ENCODE data around the gene WTIP. TPM values are rescaled to one million over a fixed set of nuclear protein-coding genes. Genes with fewer than 3 reads are reported as not detected.
A peak's percentile ranks its signal among the peaks of the same experiment; 100 is the strongest.
"Not testable (repeated sequence)": the region's sequence is repeated elsewhere in the genome, so short reads cannot be mapped to it uniquely, and the experiment has no call there.

Gene WTIP
- total and polyA plus RNA-seq, 2 donors: 2.5 to 3.6 TPM

GRCh38 chr19:34475026-34475974 is 6.3 kb upstream of the WTIP start:
- Histone ChIP-seq H3K9me3 (ENCODE audit: control insufficient read depth in 2 of 2, insufficient read depth in 1 of 2, low read length in 1 of 2) (no peaks in the 10 kb centered on the region), H3K4me1 (ENCODE audit: control insufficient read depth in 2 of 2, insufficient read depth in 2 of 2, low read length in 2 of 2) (no peaks in the 10 kb centered on the region), H3K27ac (ENCODE audit: low read depth in 1 of 2, low read length in 1 of 2) (no peak overlapping the region), H3K4me3 (ENCODE audit: low read length in 2 of 2) (no peak overlapping the region), H3K27me3 (ENCODE audit: control insufficient read depth in 2 of 2, insufficient read depth in 1 of 2, low read length in 1 of 2) (peaks cover 9 to 16% of the 10 kb centered on the region in 2 donors), H3K36me3 (ENCODE audit: control insufficient read depth in 2 of 2, insufficient read depth in 2 of 2, low read length in 1 of 2) (peaks cover 25 to 30% of the 10 kb centered on the region in 2 donors)
- whole genome bisulfite sequencing: 92% methylated on average over 9 of the region's 9 CpGs
- DNase-seq (ENCODE audit: low read depth in 6 of 9, low spot score in 9 of 9): no peak

GRCh38 chr19:34475975-34476594 is 5.5 kb upstream of the WTIP start:
- H3K27ac ChIP-seq (ENCODE audit: low read depth in 1 of 2, low read length in 1 of 2): no peak overlapping the region
- 97% methylated on average over 5 of the region's 5 CpGs for WGBS
- H3K4me3 ChIP-seq (ENCODE audit: low read length in 2 of 2): no peak overlapping the region
- H3K36me3 ChIP-seq (ENCODE audit: control insufficient read depth in 2 of 2, insufficient read depth in 2 of 2, low read length in 1 of 2): peaks cover 20 to 24% of the 10 kb centered on the region in 2 donors
- no peaks in the 10 kb centered on the region for H3K4me1 ChIP-seq (ENCODE audit: control insufficient read depth in 2 of 2, insufficient read depth in 2 of 2, low read length in 2 of 2)
- H3K9me3 ChIP-seq (ENCODE audit: control insufficient read depth in 2 of 2, insufficient read depth in 1 of 2, low read length in 1 of 2): no peaks in the 10 kb centered on the region
- peaks cover 16 to 24% of the 10 kb centered on the region in 2 donors for H3K27me3 ChIP-seq (ENCODE audit: control insufficient read depth in 2 of 2, insufficient read depth in 1 of 2, low read length in 1 of 2)
- DNase-seq (ENCODE audit: low read depth in 6 of 9, low spot score in 9 of 9): no peak

GRCh38 chr19:34478496-34478895 is 3.1 kb upstream of the WTIP start:
- H3K4me1 ChIP-seq (ENCODE audit: control insufficient read depth in 2 of 2, insufficient read depth in 2 of 2, low read length in 2 of 2); H3K4me3 ChIP-seq (ENCODE audit: low read length in 2 of 2); DNase-seq (ENCODE audit: low read depth in 6 of 9, low spot score in 9 of 9); H3K36me3 ChIP-seq (ENCODE audit: control insufficient read depth in 2 of 2, insufficient read depth in 2 of 2, low read length in 1 of 2); H3K9me3 ChIP-seq (ENCODE audit: control insufficient read depth in 2 of 2, insufficient read depth in 1 of 2, low read length in 1 of 2); H3K27ac ChIP-seq (ENCODE audit: low read depth in 1 of 2, low read length in 1 of 2): not testable (repeated sequence)
- peaks cover 37 to 40% of the 10 kb centered on the region in 2 donors for H3K27me3 ChIP-seq (ENCODE audit: control insufficient read depth in 2 of 2, insufficient read depth in 1 of 2, low read length in 1 of 2)
- WGBS: 98% methylated on average over 4 of the region's 4 CpGs

GRCh38 chr19:34479396-34479795 is 2.2 kb upstream of the WTIP start:
- Histone ChIP-seq H3K9me3 (ENCODE audit: control insufficient read depth in 2 of 2, insufficient read depth in 1 of 2, low read length in 1 of 2) (no peaks in the 10 kb centered on the region), H3K36me3 (ENCODE audit: control insufficient read depth in 2 of 2, insufficient read depth in 2 of 2, low read length in 1 of 2) (no peaks in the 10 kb centered on the region), H3K27ac (ENCODE audit: low read depth in 1 of 2, low read length in 1 of 2) (no peak overlapping the region), H3K4me3 (ENCODE audit: low read length in 2 of 2) (no peak overlapping the region), H3K4me1 (ENCODE audit: control insufficient read depth in 2 of 2, insufficient read depth in 2 of 2, low read length in 2 of 2) (no peaks in the 10 kb centered on the region), H3K27me3 (ENCODE audit: control insufficient read depth in 2 of 2, insufficient read depth in 1 of 2, low read length in 1 of 2) (peaks cover 45% of the 10 kb centered on the region in 2 donors)
- no peak for DNase-seq (ENCODE audit: low read depth in 6 of 9, low spot score in 9 of 9)
- 91% methylated on average over 7 of the region's 7 CpGs for WGBS

GRCh38 chr19:34480491-34480890 is 1.1 kb upstream of the WTIP start:
- no peak overlapping the region for H3K4me3 ChIP-seq (ENCODE audit: low read length in 2 of 2)
- peaks cover 46 to 54% of the 10 kb centered on the region in 2 donors for H3K27me3 ChIP-seq (ENCODE audit: control insufficient read depth in 2 of 2, insufficient read depth in 1 of 2, low read length in 1 of 2)
- no peaks in the 10 kb centered on the region for H3K9me3 ChIP-seq (ENCODE audit: control insufficient read depth in 2 of 2, insufficient read depth in 1 of 2, low read length in 1 of 2)
- 61% methylated on average over 19 of the region's 19 CpGs for WGBS
- no peaks in the 10 kb centered on the region for H3K36me3 ChIP-seq (ENCODE audit: control insufficient read depth in 2 of 2, insufficient read depth in 2 of 2, low read length in 1 of 2)
- no peak overlapping the region for H3K27ac ChIP-seq (ENCODE audit: low read depth in 1 of 2, low read length in 1 of 2)
- H3K4me1 ChIP-seq (ENCODE audit: control insufficient read depth in 2 of 2, insufficient read depth in 2 of 2, low read length in 2 of 2): no peaks in the 10 kb centered on the region
- no peak for DNase-seq (ENCODE audit: low read depth in 6 of 9, low spot score in 9 of 9)

GRCh38 chr19:34481861-34482379 is 362 bp downstream of the WTIP start:
- WGBS: 3% methylated on average over 84 of the region's 84 CpGs
- Histone ChIP-seq H3K4me1 (ENCODE audit: control insufficient read depth in 2 of 2, insufficient read depth in 2 of 2, low read length in 2 of 2) (no peaks in the 10 kb centered on the region), H3K4me3 (ENCODE audit: low read length in 2 of 2) (peak overlapping the region in 1 of 2 donors; percentile 36), H3K36me3 (ENCODE audit: control insufficient read depth in 2 of 2, insufficient read depth in 2 of 2, low read length in 1 of 2) (no peaks in the 10 kb centered on the region), H3K27ac (ENCODE audit: low read depth in 1 of 2, low read length in 1 of 2) (no peak overlapping the region), H3K9me3 (ENCODE audit: control insufficient read depth in 2 of 2, insufficient read depth in 1 of 2, low read length in 1 of 2) (no peaks in the 10 kb centered on the region), H3K27me3 (ENCODE audit: control insufficient read depth in 2 of 2, insufficient read depth in 1 of 2, low read length in 1 of 2) (peaks cover 46 to 58% of the 10 kb centered on the region in 2 donors)
- DNase-seq (ENCODE audit: low read depth in 6 of 9, low spot score in 9 of 9): no peak

GRCh38 chr19:34482380-34483250 is 1.1 kb downstream of the WTIP start:
- H3K36me3 ChIP-seq (ENCODE audit: control insufficient read depth in 2 of 2, insufficient read depth in 2 of 2, low read length in 1 of 2): no peaks in the 10 kb centered on the region
- no peak for DNase-seq (ENCODE audit: low read depth in 6 of 9, low spot score in 9 of 9)
- WGBS: 6% methylated on average over 72 of the region's 72 CpGs
- no peaks in the 10 kb centered on the region for H3K9me3 ChIP-seq (ENCODE audit: control insufficient read depth in 2 of 2, insufficient read depth in 1 of 2, low read length in 1 of 2)
- H3K27ac ChIP-seq (ENCODE audit: low read depth in 1 of 2, low read length in 1 of 2): no peak overlapping the region
- peak overlapping the region in 1 of 2 donors; percentile 36 for H3K4me3 ChIP-seq (ENCODE audit: low read length in 2 of 2)
- no peaks in the 10 kb centered on the region for H3K4me1 ChIP-seq (ENCODE audit: control insufficient read depth in 2 of 2, insufficient read depth in 2 of 2, low read length in 2 of 2)
- H3K27me3 ChIP-seq (ENCODE audit: control insufficient read depth in 2 of 2, insufficient read depth in 1 of 2, low read length in 1 of 2): peaks cover 46 to 58% of the 10 kb centered on the region in 2 donors

- H3K27me3 ChIP-seq (ENCODE audit: control insufficient read depth in 2 of 2, insufficient read depth in 1 of 2, low read length in 1 of 2): peaks cover 43 to 50% of the 10 kb centered on the region in 2 donors
- H3K9me3 ChIP-seq (ENCODE audit: control insufficient read depth in 2 of 2, insufficient read depth in 1 of 2, low read length in 1 of 2): no peaks in the 10 kb centered on the region
- DNase-seq (ENCODE audit: low read depth in 6 of 9, low spot score in 9 of 9): no peak
- no peaks in the 10 kb centered on the region for H3K36me3 ChIP-seq (ENCODE audit: control insufficient read depth in 2 of 2, insufficient read depth in 2 of 2, low read length in 1 of 2)
- WGBS: 93% methylated on average over 9 of the region's 9 CpGs
- no peak overlapping the region for H3K27ac ChIP-seq (ENCODE audit: low read depth in 1 of 2, low read length in 1 of 2)
- H3K4me1 ChIP-seq (ENCODE audit: control insufficient read depth in 2 of 2, insufficient read depth in 2 of 2, low read length in 2 of 2): no peaks in the 10 kb centered on the region
- H3K4me3 ChIP-seq (ENCODE audit: low read length in 2 of 2): no peak overlapping the region
Observed at GRCh38 chr19:34484328-34484727, 2.8 kb downstream of the WTIP start.
